HepG2 (cell line): Measurements from ENCODE around the gene STAT4. TPM values are rescaled to one million over a fixed set of nuclear protein-coding genes. Genes with fewer than 3 reads are reported as not detected.

Source experiments
- CHD4 ChIP-seq: fragments of 200-600 bp; sonication (generic); IDR thresholded peaks from 2 replicates; pipeline ENCODE4 v1.7.0; 2017; ENCODE audit warnings: mild to moderate bottlenecking, low read length, borderline replicate concordance
- KDM2A ChIP-seq: sonication (generic); formaldehyde crosslinking; IDR thresholded peaks from 2 replicates; pipeline ENCODE4 v1.4.0; 2020; ENCODE audit warnings: low read depth, missing genetic modification reagents, borderline replicate concordance
- PAWR ChIP-seq: sonication (generic); formaldehyde crosslinking; IDR thresholded peaks from 2 replicates; pipeline ENCODE4 v1.4.0; 2020; ENCODE audit warnings: missing genetic modification reagents, mild to moderate bottlenecking, borderline replicate concordance
- polyA plus RNA-seq, 8 experiments: library from polyadenylated mRNA; depleted of rRNA in 3 of 8; stranded (reverse) in 7 of 8; unstranded in 1 of 8; fragments of >200 nt; fragmentation: Illumina TruSeq in 4 of 8; extraction: Trizol in 4 of 8; gene quantifications; 2 replicates each; pipeline versions ENCODE4 v1.2.1 to v1.2.3, GENCODE V29; 2011 to 2016; ENCODE audit warnings: low read depth in 4 of 8, missing spikeins in 1 of 8, mixed read lengths in 1 of 8; ENCODE audit not compliant: insufficient read depth in 1 of 8
- total RNA-seq, 5 experiments: library from RNA; depleted of rRNA; stranded (reverse); fragments of >200 nt; fragmentation: Illumina TruSeq; extraction: Trizol; gene quantifications; 2 replicates each; pipeline ENCODE4 v1.2.3, GENCODE V29; 2016; ENCODE audit warnings: low read depth in 1 of 5
- TF ChIP-seq, protein P1 (sequence below): sonication (generic); formaldehyde crosslinking; IDR thresholded peaks from 2 replicates; pipeline ENCODE4 v1.4.0; 2020; ENCODE audit warnings: missing genetic modification reagents, borderline replicate concordance
- TF ChIP-seq, protein P2 (sequence below): sonication (generic); formaldehyde crosslinking; conservative IDR thresholded peaks from 2 replicates; pipeline ENCODE4 v1.4.0; 2020; ENCODE audit warnings: missing genetic modification reagents
- TF ChIP-seq, protein P3 (sequence below): sonication (generic); formaldehyde crosslinking; IDR thresholded peaks from 2 replicates; pipeline ENCODE4 v1.8.0; 2022; ENCODE audit warnings: mild to moderate bottlenecking, missing genetic modification reagents, moderate library complexity

STAT4 gene
- total and polyA plus RNA-seq, 2 of the 13 experiments (the other 11 are each of a cell fraction or from before 2014, with no cell fraction given) = 0.37 TPM; not detected in 1

DNA sequence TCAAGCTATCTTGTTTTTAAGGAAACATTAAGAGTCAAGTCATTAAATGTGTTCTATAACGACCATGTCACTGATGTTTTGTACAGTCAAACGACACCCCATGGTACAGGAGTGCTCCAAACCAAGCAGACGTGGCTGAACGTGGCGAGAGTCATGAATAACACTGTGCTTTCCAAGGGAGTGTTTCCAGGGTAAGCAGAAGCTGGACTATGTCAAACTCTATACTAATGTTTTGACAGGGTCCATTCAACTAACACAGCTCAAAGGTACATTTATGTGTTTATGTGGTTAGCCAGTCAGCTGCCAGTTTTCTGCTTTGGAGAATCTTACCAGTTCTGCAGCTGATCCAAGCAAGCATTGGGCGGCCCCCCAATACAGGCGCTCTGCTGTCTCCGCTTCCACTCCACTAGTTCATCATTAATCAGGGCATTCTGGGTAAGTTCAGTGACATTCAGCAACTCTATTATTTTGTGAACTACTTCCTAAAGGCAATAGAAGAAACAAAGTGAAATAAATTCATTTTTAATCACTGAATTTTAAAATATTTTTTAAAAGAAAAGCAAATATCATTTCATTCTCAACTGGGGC, 153.2 kb downstream of the STAT4 start (continued):
- TF ChIP-seq, protein P1, sequence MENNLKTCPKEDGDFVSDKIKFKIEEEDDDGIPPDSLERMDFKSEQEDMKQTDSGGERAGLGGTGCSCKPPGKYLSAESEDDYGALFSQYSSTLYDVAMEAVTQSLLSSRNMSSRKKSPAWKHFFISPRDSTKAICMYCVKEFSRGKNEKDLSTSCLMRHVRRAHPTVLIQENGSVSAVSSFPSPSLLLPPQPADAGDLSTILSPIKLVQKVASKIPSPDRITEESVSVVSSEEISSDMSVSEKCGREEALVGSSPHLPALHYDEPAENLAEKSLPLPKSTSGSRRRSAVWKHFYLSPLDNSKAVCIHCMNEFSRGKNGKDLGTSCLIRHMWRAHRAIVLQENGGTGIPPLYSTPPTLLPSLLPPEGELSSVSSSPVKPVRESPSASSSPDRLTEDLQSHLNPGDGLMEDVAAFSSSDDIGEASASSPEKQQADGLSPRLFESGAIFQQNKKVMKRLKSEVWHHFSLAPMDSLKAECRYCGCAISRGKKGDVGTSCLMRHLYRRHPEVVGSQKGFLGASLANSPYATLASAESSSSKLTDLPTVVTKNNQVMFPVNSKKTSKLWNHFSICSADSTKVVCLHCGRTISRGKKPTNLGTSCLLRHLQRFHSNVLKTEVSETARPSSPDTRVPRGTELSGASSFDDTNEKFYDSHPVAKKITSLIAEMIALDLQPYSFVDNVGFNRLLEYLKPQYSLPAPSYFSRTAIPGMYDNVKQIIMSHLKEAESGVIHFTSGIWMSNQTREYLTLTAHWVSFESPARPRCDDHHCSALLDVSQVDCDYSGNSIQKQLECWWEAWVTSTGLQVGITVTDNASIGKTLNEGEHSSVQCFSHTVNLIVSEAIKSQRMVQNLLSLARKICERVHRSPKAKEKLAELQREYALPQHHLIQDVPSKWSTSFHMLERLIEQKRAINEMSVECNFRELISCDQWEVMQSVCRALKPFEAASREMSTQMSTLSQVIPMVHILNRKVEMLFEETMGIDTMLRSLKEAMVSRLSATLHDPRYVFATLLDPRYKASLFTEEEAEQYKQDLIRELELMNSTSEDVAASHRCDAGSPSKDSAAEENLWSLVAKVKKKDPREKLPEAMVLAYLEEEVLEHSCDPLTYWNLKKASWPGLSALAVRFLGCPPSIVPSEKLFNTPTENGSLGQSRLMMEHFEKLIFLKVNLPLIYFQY (CRISPR knock-in tag) = no peak
- TF ChIP-seq KDM2A (CRISPR knock-in tag) = no peak
- TF ChIP-seq CHD4 = no peak
- TF ChIP-seq, protein P2, sequence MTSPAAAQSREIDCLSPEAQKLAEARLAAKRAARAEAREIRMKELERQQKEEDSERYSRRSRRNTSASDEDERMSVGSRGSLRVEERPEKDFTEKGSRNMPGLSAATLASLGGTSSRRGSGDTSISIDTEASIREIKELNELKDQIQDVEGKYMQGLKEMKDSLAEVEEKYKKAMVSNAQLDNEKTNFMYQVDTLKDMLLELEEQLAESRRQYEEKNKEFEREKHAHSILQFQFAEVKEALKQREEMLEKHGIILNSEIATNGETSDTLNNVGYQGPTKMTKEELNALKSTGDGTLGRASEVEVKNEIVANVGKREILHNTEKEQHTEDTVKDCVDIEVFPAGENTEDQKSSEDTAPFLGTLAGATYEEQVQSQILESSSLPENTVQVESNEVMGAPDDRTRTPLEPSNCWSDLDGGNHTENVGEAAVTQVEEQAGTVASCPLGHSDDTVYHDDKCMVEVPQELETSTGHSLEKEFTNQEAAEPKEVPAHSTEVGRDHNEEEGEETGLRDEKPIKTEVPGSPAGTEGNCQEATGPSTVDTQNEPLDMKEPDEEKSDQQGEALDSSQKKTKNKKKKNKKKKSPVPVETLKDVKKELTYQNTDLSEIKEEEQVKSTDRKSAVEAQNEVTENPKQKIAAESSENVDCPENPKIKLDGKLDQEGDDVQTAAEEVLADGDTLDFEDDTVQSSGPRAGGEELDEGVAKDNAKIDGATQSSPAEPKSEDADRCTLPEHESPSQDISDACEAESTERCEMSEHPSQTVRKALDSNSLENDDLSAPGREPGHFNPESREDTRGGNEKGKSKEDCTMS = no peak
- TF ChIP-seq, protein P3, sequence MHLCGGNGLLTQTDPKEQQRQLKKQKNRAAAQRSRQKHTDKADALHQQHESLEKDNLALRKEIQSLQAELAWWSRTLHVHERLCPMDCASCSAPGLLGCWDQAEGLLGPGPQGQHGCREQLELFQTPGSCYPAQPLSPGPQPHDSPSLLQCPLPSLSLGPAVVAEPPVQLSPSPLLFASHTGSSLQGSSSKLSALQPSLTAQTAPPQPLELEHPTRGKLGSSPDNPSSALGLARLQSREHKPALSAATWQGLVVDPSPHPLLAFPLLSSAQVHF (CRISPR knock-in tag) = no peak
- no peak for TF ChIP-seq PAWR (CRISPR knock-in tag)
- TF ChIP-seq, all 625 proteins: peak for 0
